Measurements from ENCODE around the gene SYTL3. TPM values are rescaled to one million over a fixed set of nuclear protein-coding genes. Genes with fewer than 3 reads are reported as not detected.

Gene SYTL3
- total and polyA plus RNA-seq, 9 of the 15 experiments (the other 6 are each of a cell fraction or from before 2014, with no cell fraction given), result 0.04 to 0.46 (median 0.17) TPM; not detected in 1

DNA sequence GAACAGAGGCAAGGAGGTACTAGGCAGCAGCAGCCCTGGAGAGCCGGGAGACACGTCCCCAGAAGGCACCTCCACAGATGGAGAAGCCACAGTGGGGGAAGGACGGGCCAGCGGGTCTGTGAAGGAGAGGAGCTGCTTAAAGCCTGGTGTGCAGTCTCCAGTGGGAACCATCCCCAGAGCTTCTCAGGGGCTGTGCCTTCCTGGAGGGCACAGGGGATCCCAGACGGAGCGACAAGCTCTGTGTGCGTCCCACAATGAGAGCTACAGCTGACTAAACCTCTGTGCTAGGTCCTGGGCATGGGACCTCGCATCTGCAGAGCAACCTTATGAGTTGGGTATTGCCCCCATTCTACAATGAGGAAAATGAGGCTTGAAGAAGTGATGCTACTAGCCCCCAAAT is 118.6 kb downstream of the SYTL3 start:
- ATAC-seq, result no peak
- Histone ChIP-seq H3K27ac (ENCODE audit: extremely low read depth, low read depth, low read length) (no peak overlapping the region), H3K9ac (ENCODE audit: insufficient read depth in 1 of 2, low read depth in 2 of 2, low read length in 2 of 2) (0 out of 4 replicates have a peak overlapping the region, but pooled peaks of 1 of the 2 experiments have one; percentile 31), H4K20me1 (replicated peaks; ENCODE audit: control insufficient read depth, insufficient read depth, low read length) (no peaks in the 10 kb centered on the region), H3K27me3 (ENCODE audit: control insufficient read depth in 2 of 2, insufficient read depth in 2 of 2, low read length in 2 of 2) (no peaks in the 10 kb centered on the region), H3K79me2 (ENCODE audit: control insufficient read depth, insufficient read depth, low read length) (no peaks in the 10 kb centered on the region), H3K9me1 (ENCODE audit: control insufficient read depth, insufficient read depth, low read length) (no peaks in the 10 kb centered on the region), H2AFZ (ENCODE audit: low read depth, low read length) (no peak overlapping the region), H3K4me1 (replicated peaks in 1 of 2; ENCODE audit: control insufficient read depth in 2 of 2, insufficient read depth in 2 of 2, low read length in 2 of 2) (peaks cover 4 to 10% of the 10 kb centered on the region in 2 experiments; a peak in 4 of 5 replicates), H3K36me3 (ENCODE audit: control insufficient read depth, insufficient read depth, low read length) (peaks cover 91% of the 10 kb centered on the region), H3K4me2 (ENCODE audit: insufficient read depth, low read length) (no peak overlapping the region), H3K9me3 (replicated peaks; ENCODE audit: control insufficient read depth, insufficient read depth, low read depth, low read length) (no peaks in the 10 kb centered on the region), H3K4me3 (no peak overlapping the region)
- TF ChIP-seq POLR2G (IDR thresholded peaks at IDR 0.05; ENCODE audit: low read depth, low read length) (0 out of 2 replicates have a peak, but pooled peaks have one; percentile 26), RFX1 (IDR thresholded peaks at IDR 0.05) (no peak)
- intact Hi-C loops (cut with micrococcal nuclease), result no loop called here
- in situ Hi-C loops (cut with MboI), result no loop called here
- WGBS (ENCODE audit: insufficient coverage, low coverage, missing lambda C conversion rate), result 88% methylated on average over 8 of the region's 8 CpGs
- FAIRE-seq, result no peak
- CTCF ChIA-PET (ENCODE audit: low intra/inter-chr PET ratio), result no interaction called here
- POLR2A ChIA-PET, result interaction anchor here (0.6 to 1.7 kb wide), 6 partner anchors 11 to 188 kb away, joined by 3 to 5 read pairs (median 3); no protein-coding TSS in a partner anchor
- DNase-seq (ENCODE audit: extremely low read depth in 1 of 4, low spot score in 3 of 4), result no peak
- no TSS peak for BruUV-seq (replicated peaks)

DNA sequence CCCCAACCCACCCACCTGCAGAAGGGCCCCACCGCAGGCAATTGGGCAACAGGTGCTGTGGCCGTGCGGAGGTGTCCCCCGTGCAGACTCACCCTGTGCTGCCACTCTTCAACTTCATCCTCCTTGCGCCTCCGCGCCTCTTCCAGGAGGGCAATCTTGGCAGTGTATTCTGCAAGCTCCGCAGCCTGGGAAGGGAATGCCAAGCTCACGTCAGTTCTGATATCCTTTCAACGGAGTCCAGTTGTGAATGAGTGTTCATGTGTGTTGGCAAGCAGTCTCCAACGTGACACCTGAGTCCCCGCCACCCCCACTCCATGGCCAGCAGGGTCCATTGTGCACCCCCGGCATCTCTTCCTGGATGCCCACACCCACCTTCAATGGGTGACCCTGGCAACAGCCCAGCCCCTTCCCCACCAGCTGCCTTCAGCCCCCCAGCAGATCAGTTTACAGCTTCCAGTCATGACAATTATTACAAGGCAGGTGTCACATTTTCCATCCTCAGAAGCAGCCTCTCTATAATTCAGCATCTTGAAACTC is 119.4 kb downstream of the SYTL3 start:
- ChIA-PET CTCF (ENCODE audit: low intra/inter-chr PET ratio) (no interaction called here), POLR2A (interaction anchor here (1.0 to 1.5 kb wide), 3 partner anchors 14 to 187 kb away, joined by 3 to 6 read pairs (median 5); no protein-coding TSS in a partner anchor)
- Histone ChIP-seq H3K79me2 (ENCODE audit: control insufficient read depth, insufficient read depth, low read length) (no peaks in the 10 kb centered on the region), H3K9me1 (ENCODE audit: control insufficient read depth, insufficient read depth, low read length) (no peaks in the 10 kb centered on the region), H3K4me3 (no peak overlapping the region), H3K27me3 (ENCODE audit: control insufficient read depth in 2 of 2, insufficient read depth in 2 of 2, low read length in 2 of 2) (no peaks in the 10 kb centered on the region), H2AFZ (ENCODE audit: low read depth, low read length) (no peak overlapping the region), H3K4me2 (ENCODE audit: insufficient read depth, low read length) (no peak overlapping the region), H3K4me1 (replicated peaks in 1 of 2; ENCODE audit: control insufficient read depth in 2 of 2, insufficient read depth in 2 of 2, low read length in 2 of 2) (peaks cover 0 to 4% of the 10 kb centered on the region in 2 experiments; a peak in 2 of 5 replicates), H4K20me1 (replicated peaks; ENCODE audit: control insufficient read depth, insufficient read depth, low read length) (no peaks in the 10 kb centered on the region), H3K36me3 (ENCODE audit: control insufficient read depth, insufficient read depth, low read length) (peaks cover 100% of the 10 kb centered on the region), H3K9me3 (replicated peaks; ENCODE audit: control insufficient read depth, insufficient read depth, low read depth, low read length) (no peaks in the 10 kb centered on the region), H3K9ac (ENCODE audit: insufficient read depth in 1 of 2, low read depth in 2 of 2, low read length in 2 of 2) (no peak overlapping the region), H3K27ac (ENCODE audit: extremely low read depth, low read depth, low read length) (no peak overlapping the region)
- no TSS peak for BruUV-seq (replicated peaks)
- no peak for ATAC-seq
- no peak for FAIRE-seq
- TF ChIP-seq, protein P1, sequence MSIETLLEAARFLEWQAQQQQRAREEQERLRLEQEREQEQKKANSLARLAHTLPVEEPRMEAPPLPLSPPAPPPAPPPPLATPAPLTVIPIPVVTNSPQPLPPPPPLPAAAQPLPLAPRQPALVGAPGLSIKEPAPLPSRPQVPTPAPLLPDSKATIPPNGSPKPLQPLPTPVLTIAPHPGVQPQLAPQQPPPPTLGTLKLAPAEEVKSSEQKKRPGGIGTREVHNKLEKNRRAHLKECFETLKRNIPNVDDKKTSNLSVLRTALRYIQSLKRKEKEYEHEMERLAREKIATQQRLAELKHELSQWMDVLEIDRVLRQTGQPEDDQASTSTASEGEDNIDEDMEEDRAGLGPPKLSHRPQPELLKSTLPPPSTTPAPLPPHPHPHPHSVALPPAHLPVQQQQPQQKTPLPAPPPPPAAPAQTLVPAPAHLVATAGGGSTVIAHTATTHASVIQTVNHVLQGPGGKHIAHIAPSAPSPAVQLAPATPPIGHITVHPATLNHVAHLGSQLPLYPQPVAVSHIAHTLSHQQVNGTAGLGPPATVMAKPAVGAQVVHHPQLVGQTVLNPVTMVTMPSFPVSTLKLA (conservative IDR thresholded peaks at IDR 0.05), result no peak
- TF ChIP-seq RBM22 (IDR thresholded peaks at IDR 0.05; ENCODE audit: low read depth, low read length, poor library complexity, severe bottlenecking) (peak; percentile 15), POLR2B (IDR thresholded peaks at IDR 0.05; ENCODE audit: low read depth, partially characterized antibody) (peak; percentile 13), POLR2G (IDR thresholded peaks at IDR 0.05; ENCODE audit: low read depth, low read length) (0 out of 2 replicates have a peak, but pooled peaks have one; percentile 23)
- intact Hi-C loops (cut with micrococcal nuclease), result no loop called here
- 95% methylated on average over 13 of the region's 13 CpGs for WGBS (ENCODE audit: insufficient coverage, low coverage, missing lambda C conversion rate)
- in situ Hi-C loops (cut with MboI), result no loop called here
- no peak for DNase-seq (ENCODE audit: extremely low read depth in 1 of 4, low spot score in 3 of 4)

Measured in K562 (cell line).